HG03565 (cell line): ENCODE measurements around the gene FOSB.
"Not testable (repeated sequence)": the region's sequence is repeated elsewhere in the genome, so short reads cannot be mapped to it uniquely, and the experiment has no call there.

Source experiments
- ATAC-seq: cut with Tn5 transposase; IDR thresholded peaks from one replicate; pipeline ENCODE4 v1.9.1; 2021; ENCODE audit warnings: mild to moderate bottlenecking, moderate library complexity; ENCODE audit not compliant: unreplicated experiment

The FOSB gene

GRCh38 chr19:45467456-45468158 lies at the start of gene FOSB:
Gene FOSB, plus strand, starts transcription at chr19:45467996. Its CDS starts 591 bp downstream, at chr19:45468587.
- ATAC-seq: peak; percentile 28

DNA sequence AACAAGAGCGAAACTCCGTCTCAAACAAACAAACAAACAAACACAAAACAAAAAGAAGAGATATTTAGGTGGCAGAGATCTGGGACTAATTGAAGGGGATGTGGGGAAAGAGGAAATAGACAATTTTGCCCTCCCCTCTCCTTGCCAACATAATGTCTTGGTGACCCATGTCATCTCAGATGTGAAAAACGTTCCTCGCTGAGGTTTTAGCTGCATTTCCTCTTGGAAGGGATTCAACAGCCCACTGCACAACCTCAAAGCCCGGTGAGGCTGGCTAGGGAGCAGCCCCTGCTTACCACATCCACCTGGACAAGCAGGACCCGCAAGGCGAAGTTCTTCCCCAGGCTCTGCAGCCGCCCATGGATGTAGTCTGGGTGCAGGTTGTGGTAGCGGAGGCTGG lies 49.0 kb upstream of the FOSB start:
- no peak for ATAC-seq

GRCh38 chr19:45419396-45419795 lies 48.4 kb upstream of the FOSB start:
- peak; percentile 35 for ATAC-seq

DNA sequence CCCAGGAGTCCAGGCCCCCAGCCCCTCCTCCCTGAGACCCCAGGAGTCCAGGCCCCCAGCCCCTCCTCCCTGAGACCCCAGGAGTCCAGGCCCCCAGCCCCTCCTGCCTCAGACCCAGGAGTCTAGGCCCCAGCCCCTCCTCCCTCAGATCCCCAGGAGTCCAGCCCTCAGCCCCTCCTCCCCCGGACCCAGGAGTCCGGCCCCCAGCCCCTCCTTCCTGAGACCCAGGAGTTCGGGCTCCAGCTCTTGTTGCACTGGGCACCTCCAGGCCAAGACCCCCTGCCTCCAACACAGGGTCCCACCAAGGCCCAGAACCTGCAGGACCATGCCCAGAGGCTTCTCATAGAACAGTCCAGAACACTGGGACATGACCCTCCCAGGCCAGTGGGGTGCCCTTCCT lies 47.9 kb upstream of the FOSB start:
- no peak for ATAC-seq

DNA sequence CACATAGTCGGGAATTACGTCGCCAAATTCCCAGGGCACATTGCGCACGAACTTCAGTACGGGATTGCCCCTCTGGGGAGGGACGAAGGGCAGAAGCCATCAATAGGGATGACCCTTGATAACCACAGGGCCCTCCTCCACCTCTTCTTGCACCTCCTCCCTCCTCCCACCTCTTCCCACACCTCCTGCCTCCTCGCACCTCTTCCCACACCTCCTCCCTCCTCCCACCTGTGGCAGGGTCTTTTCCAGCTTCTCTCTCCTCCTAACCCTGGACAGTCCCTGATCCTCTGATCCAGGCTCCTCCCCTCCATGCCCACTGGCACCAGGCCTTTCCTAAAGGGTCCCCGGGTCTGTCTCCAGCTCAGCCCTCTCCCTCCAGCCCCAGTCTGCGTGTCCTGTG lies 47.4 kb upstream of the FOSB start:
- ATAC-seq: no peak

DNA sequence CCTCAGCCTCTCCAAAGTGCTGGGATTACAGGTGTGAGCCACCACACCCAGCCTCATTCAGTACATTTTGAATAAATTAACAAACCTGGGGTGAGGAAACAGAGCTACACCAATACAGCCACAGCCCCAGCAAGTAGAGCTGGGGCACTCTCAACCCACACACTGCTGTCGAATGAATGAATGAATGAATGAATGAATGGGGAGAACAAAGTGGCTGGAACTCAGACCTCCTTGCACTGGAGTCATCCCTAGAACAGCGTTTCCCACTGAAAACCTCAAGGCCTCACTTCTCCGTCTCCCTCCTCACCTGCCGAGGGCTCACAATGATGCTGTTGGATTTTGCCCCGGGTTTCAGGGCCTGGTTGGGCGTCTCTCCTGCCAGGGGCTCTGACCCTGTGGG lies 46.9 kb upstream of the FOSB start:
- ATAC-seq: no peak

- no peak for ATAC-seq
These were observed 45.8 kb upstream of the FOSB start for GRCh38 chr19:45421947-45422498.

GRCh38 chr19:45423033-45423588 lies 44.7 kb upstream of the FOSB start:
- no peak for ATAC-seq

DNA sequence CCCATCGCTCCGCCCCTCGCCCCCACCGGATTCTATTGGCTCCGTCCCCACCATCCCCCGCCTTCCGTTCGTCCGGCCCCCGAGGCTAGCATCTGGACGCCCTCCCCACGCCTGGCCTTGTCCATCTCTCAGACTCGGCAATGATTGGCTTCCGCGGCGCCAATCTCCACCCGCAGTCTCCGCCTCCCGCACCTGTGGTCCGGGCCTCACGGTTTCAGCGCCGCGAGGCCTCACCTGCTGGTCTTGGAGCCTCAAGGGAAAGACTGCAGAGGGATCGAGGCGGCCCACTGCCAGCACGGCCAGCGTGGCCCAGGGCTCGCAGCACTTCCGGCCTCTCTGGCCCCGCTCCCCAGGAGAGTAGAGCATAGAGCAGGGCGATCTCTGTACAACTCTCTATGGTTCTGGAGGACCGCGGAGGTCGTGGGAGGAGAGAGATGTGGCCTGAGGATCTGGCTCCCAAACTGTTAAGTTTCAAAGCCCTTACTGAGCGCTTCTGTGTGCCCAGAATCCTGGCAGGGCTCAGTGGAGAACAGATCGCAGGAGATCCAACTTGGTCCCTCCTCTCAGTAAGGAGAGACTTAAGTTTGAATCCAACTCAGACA lies 44.1 kb upstream of the FOSB start, which contains the start of gene ERCC1:
Gene ERCC1 (minus strand): TSS at position 329 of the 602 bp plus-strand sequence. CDS start 543 bp downstream, outside the sequence.
- peak; percentile 41 for ATAC-seq

- no peak for ATAC-seq
These were observed 43.4 kb upstream of the FOSB start for GRCh38 chr19:45424191-45425058.

- no peak for ATAC-seq
These were observed 39.2 kb upstream of the FOSB start for GRCh38 chr19:45428384-45429231.

DNA sequence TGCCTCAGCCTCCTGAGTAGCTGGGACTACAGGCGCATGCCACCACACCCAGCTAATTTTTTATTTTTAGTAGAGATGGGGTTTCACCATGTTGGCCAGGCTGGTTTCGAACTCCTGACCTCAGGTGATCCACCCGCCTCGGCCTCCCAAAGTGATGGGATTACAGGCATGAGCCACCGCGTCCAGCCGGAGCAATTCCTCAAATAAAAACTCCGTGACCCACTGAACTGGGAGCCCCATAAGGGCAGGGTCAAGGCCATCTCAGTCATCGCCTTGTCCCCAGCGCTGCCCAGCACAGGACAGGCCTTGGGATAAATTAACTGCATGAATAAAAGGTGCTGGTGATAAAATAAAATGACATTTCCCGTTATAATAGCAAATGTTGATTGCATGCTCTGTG lies 37.9 kb upstream of the FOSB start:
- ATAC-seq: not testable (repeated sequence)

- ATAC-seq: not testable (repeated sequence)
These were observed 36.8 kb upstream of the FOSB start for GRCh38 chr19:45431008-45431407.

GRCh38 chr19:45432543-45432942 lies 35.3 kb upstream of the FOSB start:
- not testable (repeated sequence) for ATAC-seq

GRCh38 chr19:45437328-45437727 lies 30.5 kb upstream of the FOSB start:
- ATAC-seq: no peak

DNA sequence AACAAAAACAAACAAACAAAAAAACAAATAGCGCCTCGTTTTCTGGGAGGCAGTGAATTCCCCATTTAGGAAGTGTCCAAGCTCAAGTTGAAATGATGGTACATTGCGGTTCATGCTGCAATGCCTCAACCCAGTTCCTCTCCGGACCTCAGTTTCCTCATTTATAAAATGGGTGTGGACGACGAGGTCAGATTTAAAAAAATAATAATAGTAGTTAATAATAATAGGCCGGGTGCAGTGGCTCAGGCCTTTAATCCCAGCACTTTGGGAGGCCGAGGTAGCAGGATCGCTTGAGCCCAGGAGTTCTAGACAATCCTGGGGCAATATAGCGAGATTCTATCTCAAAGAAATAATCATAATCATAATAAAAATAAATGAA lies 28.6 kb upstream of the FOSB start:
- no peak for ATAC-seq

- peak; percentile 47 for ATAC-seq
These were observed 28.1 kb upstream of the FOSB start for GRCh38 chr19:45439569-45440258.

DNA sequence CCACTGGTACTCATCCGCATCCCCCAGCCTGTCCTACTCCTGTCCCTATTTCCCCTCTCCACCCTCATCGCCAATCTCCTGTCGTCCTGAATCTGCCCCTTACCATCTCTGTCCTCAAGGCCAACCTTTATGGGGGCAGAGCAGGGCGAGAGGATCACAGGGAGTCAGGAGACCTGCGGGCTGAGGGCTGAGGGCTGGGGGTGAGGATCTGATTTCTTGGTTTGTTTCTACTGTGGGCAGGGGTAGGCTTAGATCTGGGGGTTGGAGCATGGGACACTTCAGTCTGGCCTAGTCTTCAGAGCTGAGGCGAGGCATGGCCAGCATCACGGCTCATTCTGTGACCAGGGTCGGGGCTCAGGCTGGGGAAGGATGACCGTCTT lies 27.5 kb upstream of the FOSB start:
- ATAC-seq: no peak

DNA sequence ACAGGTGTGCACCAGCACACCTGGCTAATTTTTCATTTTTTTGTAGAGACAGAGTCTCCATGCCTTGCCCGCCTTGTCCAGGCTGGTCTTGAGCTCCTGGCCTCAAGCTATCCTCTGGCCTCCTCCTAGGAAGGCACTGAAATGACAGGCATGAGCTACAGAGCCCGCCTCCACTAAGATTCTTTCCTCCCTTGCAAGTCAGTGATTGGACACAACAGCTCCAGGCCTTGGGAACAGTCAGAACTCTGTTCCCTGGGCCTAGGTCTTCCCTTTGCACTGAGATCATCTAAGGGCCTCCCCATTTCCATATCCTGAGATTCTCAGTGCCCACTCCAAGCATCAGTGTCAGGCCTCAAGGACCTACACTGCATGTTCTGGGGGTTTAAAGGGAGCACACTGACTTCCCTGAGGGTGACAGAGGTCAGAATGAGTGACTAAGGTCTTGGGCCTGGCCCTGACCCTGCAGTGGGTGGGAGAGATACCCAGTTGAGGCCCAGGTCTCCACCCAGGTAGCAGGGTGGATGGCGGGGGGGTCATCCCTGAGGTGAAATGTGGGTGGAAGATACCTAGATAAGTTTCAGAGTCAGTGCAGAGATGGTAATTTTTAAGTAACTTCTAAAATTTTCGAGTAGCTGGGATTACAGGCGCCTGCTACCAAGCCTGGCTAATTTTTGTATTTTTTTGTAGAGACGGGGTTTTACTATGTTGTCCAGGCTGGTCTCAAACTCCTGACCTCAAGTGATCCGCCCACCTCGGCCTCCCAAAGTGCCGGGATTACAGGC lies 26.7 kb upstream of the FOSB start:
- no peak for ATAC-seq
